Large intestine (tissue), 3 donors: ENCODE results near the gene CIPC. TPM values are rescaled to one million over a fixed set of nuclear protein-coding genes. Genes with fewer than 3 reads are reported as not detected.

Experiments
- DNase-seq, 2 donors: peaks; one replicate each; pipeline versions ENCODE4 v3.0.0 to v3.0.0-alpha.2; 2013
- H3K27ac ChIP-seq: one replicate; pipeline ENCODE4 v1.5.1; 2013; ENCODE audit warnings: low read length
- H3K27me3 ChIP-seq: 2 replicates; pipeline ENCODE4 v1.6.1; 2013; ENCODE audit warnings: low read length; ENCODE audit not compliant: control insufficient read depth, insufficient read depth
- H3K36me3 ChIP-seq: 2 replicates; pipeline ENCODE4 v1.6.1; 2013; ENCODE audit warnings: low read length; ENCODE audit not compliant: control insufficient read depth, insufficient read depth
- H3K4me1 ChIP-seq: one replicate; pipeline ENCODE4 v1.6.1; 2013; ENCODE audit warnings: low read length; ENCODE audit not compliant: control insufficient read depth, insufficient read depth
- H3K4me3 ChIP-seq: one replicate; pipeline ENCODE4 v1.5.1; 2013; ENCODE audit warnings: low read length
- H3K9me3 ChIP-seq: one replicate; pipeline ENCODE4 v1.6.1; 2013; ENCODE audit warnings: mild to moderate bottlenecking, low read depth, low read length, moderate library complexity; ENCODE audit not compliant: control insufficient read depth
- WGBS: methylation state at CpG from one replicate; pipeline ENCODE4 v1.1.5; 2013; ENCODE audit warnings: low lambda C conversion rate; ENCODE audit not compliant: insufficient coverage; 5-methylcytosine and 5-hydroxymethylcytosine counted together
- polyA plus RNA-seq: library from polyadenylated mRNA; unstranded; fragments of 120-200 nt; gene quantifications from one replicate; pipeline ENCODE4 v1.2.1, GENCODE V29; 2013

Gene CIPC
- polyA plus RNA-seq, 1 donor = 22.0 TPM

DNA sequence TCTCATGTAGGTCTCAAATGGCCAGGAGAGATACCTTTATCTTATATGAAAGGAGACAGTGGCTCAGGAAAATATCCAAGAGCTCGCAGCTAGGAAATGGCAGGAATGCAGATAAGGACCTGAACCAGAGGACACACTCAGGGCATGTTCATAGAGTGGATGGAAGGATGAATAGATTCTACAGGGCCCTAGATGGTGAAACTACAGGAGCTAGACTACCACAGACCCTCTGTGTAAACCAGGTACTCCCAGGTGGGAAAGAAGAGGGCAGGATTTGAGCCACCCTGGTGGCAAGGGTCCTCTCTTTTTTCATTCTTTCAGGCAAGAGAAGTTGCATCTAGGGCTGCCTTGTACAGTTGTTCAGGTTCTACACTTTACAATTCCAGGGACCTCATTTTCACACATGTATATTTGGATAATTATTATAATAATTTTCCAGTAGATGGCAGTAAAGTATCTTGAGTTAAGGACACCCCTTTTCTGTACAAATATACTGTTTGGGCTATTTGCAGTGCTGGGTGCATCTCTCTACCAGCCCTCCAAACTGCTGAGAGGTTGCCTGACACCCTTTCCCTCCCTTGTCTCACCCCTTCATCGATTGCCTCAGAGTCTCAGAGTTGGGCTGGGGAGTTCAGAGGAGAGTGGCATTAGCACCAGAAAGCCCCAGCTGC, 54.0 kb downstream of the CIPC start:
- peaks cover 12% of the 10 kb centered on the region for H3K27me3 ChIP-seq
- no peak overlapping the region for H3K4me3 ChIP-seq
- no peak overlapping the region for H3K27ac ChIP-seq
- H3K4me1 ChIP-seq = no peaks in the 10 kb centered on the region
- no peaks in the 10 kb centered on the region for H3K9me3 ChIP-seq
- H3K36me3 ChIP-seq = no peaks in the 10 kb centered on the region
- WGBS = 43% methylated on average over 1 of the region's 2 CpGs
- no peak for DNase-seq

DNA sequence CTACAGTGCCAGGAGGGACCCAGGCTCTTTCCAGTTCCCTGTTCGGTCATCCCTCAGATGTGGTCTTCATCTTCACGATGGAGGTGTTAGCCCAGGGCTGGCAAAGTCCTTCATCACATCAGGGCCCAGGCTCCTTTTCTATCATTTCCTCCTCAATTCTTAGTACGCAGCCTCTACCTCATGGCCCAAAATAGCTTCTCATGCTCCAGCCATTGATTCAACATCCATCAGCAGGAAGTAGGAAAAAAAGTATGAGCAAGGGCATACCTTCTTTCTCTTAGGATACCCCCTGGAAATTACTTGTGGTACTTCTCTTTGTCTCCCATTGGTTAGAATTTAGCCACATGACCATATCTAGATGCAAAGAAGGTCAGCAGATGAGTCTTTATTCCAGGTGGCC, 55.7 kb downstream of the CIPC start:
- no peak for DNase-seq
- H3K27me3 ChIP-seq = peaks cover 19% of the 10 kb centered on the region
- H3K36me3 ChIP-seq = no peaks in the 10 kb centered on the region
- H3K4me3 ChIP-seq = no peak overlapping the region
- no peaks in the 10 kb centered on the region for H3K9me3 ChIP-seq
- H3K27ac ChIP-seq = no peak overlapping the region
- no CpG with 5 or more reads among the region's 3 CpGs for WGBS
- H3K4me1 ChIP-seq = no peaks in the 10 kb centered on the region

DNA sequence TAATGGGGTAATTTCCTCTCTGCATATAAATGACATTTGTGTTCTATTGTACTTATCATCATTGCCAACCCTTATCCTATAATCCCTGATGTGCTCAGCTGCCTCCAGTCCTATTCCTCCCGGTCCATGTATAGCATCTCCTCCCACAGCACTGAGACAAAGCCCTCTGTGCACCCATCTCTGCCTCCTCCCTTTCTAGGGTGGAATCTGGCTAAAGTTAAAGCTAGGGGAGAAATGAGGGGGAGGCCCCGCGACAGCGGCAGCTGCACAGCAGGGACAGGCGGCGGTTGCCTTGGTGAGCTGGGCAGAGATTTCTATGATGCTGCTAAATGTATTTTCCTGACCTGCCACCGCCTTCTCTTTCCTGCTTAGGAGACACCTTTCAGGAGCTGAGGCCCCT, 56.4 kb downstream of the CIPC start:
- Histone ChIP-seq H3K27me3 (peaks cover 25% of the 10 kb centered on the region), H3K36me3 (no peaks in the 10 kb centered on the region), H3K27ac (no peak overlapping the region), H3K4me3 (no peak overlapping the region), H3K4me1 (no peaks in the 10 kb centered on the region), H3K9me3 (no peaks in the 10 kb centered on the region)
- no peak for DNase-seq
- WGBS = no CpG with 5 or more reads among the region's 7 CpGs

DNA sequence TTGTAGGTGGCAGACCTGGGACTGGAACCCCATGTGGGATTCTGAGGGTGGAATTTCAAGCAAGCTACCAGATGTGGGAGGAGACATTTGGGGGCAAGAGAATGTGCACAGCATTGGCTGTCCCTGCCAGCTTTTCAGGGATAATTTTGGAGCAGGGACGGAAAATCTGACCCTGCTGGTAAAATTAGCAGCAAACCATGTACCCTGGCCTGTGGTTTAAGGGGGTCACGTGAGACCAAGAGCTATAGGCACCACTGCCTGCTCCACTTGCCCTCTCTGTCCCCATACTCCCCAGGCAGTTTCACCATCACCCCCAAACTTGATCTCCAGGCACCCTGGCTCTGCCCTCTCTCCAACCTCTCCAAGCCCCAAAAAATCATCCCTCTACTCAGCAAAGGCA, 57.0 kb downstream of the CIPC start:
- Histone ChIP-seq H3K9me3 (no peaks in the 10 kb centered on the region), H3K36me3 (no peaks in the 10 kb centered on the region), H3K27me3 (peaks cover 26% of the 10 kb centered on the region), H3K4me1 (no peaks in the 10 kb centered on the region), H3K4me3 (no peak overlapping the region), H3K27ac (no peak overlapping the region)
- WGBS = no CpG with 5 or more reads among the region's 2 CpGs
- DNase-seq = no peak

DNA sequence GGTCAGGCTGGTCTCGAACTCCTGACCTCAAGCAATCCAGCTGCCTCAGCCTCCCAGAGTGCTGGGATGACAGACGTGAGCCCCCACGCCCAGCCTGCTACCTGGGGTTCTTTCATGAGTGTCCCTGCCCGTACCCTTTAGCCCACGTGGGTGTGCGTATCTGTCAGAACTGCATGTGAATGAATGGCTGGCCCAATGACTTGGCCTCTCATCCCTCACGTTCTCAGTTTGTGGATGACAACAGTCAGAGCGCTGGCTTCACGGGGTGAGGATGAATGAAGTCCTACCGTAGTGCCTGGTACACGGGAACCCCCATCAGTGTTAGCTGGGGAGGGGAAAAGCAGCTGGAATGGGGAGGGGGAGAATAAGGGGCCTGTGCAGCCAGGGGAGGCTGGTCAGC, 59.7 kb downstream of the CIPC start:
- no CpG with 5 or more reads among the region's 11 CpGs for WGBS

DNA sequence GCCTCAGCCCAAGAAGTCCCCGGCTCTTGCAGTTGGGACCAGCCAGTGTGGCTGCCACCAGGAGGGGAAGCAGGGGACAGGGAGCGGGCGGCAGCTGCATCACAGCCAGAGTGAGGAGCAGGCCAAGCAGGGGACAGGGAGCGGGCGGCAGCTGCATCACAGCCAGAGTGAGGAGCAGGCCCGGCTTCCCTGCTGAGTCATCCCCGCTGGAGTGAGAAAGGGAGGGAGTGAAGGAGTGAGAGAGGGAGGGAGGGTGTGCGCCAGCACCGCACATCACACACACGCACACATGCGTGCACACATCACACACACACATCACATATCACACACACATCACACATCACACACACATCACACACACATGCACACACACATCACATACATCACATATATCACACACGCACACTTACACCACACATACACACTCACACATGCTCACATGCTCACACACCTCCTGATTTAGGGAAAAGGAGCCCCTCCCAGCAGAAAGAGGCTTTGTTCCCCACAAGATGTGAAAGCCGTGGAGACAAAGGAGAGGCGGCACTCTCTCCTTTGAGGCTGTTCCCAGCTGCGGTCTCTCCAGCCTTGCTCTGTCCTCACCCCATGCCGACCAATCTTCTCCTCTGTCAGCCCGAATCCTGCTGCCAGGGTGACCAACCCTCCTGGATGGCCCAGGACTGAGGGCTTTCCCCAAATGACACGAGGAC, 60.3 kb downstream of the CIPC start:
- WGBS = no CpG with 5 or more reads among the region's 18 CpGs
- Histone ChIP-seq H3K27me3 (peaks cover 28% of the 10 kb centered on the region), H3K4me3 (no peak overlapping the region), H3K36me3 (no peaks in the 10 kb centered on the region), H3K9me3 (no peaks in the 10 kb centered on the region), H3K4me1 (no peaks in the 10 kb centered on the region), H3K27ac (no peak overlapping the region)
- peak in 1 of 2 donors; percentile 21 for DNase-seq

More for the DNA sequence above, 59.7 kb downstream of the CIPC start:
- Histone ChIP-seq H3K4me1 (no peaks in the 10 kb centered on the region), H3K27me3 (peaks cover 29% of the 10 kb centered on the region), H3K36me3 (no peaks in the 10 kb centered on the region), H3K9me3 (no peaks in the 10 kb centered on the region), H3K4me3 (no peak overlapping the region), H3K27ac (no peak overlapping the region)
- no peak for DNase-seq

DNA sequence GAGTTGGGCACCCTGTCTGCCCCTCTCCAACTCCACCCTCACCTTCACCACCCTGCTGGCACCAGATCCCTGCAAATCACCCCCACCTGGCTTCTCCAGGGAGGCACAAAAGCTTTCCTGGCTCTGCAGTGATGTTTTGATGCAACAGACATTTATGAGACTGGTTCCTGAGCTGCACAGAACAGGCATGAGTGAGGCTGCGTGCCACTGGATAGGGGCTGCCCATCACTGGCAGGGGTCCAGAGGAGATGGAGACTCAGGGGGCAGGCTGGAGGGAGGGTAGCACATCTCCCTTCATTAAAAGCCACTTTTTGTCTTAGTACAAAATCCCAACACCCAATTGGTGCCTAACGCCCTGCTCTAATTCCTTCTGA, 60.8 kb downstream of the CIPC start:
- peaks cover 23% of the 10 kb centered on the region for H3K27me3 ChIP-seq
- no peak overlapping the region for H3K27ac ChIP-seq
- no peak overlapping the region for H3K4me3 ChIP-seq
- WGBS = no CpG with 5 or more reads among the region's 2 CpGs
- DNase-seq = no peak
- H3K4me1 ChIP-seq = no peaks in the 10 kb centered on the region
- H3K36me3 ChIP-seq = no peaks in the 10 kb centered on the region
- no peaks in the 10 kb centered on the region for H3K9me3 ChIP-seq

DNA sequence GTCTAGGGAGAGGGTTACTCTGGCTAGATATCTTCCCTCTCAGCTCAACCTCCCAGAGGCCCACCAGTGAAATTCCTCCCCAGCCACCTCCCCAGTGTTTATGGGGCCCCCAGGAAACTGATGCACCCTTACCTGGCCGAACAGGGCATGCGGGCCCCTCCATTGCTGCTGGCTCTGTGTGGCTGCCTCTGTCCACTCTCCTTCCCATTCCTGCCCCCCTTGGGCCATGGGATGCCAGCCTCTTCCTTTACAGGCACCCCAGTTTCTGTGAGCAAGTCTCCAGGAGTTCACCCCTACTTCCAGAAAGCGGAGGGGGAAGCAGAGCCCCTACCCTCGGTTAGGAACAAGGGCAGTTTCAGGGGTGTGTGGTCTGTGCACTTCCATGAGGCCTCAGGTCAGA, 63.0 kb downstream of the CIPC start:
- no peaks in the 10 kb centered on the region for H3K4me1 ChIP-seq
- H3K27me3 ChIP-seq = peaks cover 21% of the 10 kb centered on the region
- H3K36me3 ChIP-seq = no peaks in the 10 kb centered on the region
- H3K9me3 ChIP-seq = no peaks in the 10 kb centered on the region
- H3K27ac ChIP-seq = no peak overlapping the region
- H3K4me3 ChIP-seq = no peak overlapping the region
- WGBS = no CpG with 5 or more reads among the region's 4 CpGs
- DNase-seq = no peak

Other genes starting within 250 kb of the CIPC start
- 19.4 TPM for gene IRF2BPL, start 69.5 kb upstream of the CIPC start, polyA plus RNA-seq
- gene ZDHHC22, start 43.5 kb downstream of the CIPC start, polyA plus RNA-seq = 1.6 TPM
- 7.7 TPM for gene TMEM63C, start 83.5 kb downstream of the CIPC start, polyA plus RNA-seq
- gene NGB, start 172.9 kb downstream of the CIPC start, polyA plus RNA-seq = 3.1 TPM
- gene POMT2, start 222.6 kb downstream of the CIPC start, polyA plus RNA-seq = 17.2 TPM
- gene GSTZ1, start 222.8 kb downstream of the CIPC start, polyA plus RNA-seq = 28.8 TPM